ENCODE results near the gene PARP15.

PARP15 gene

DNA sequence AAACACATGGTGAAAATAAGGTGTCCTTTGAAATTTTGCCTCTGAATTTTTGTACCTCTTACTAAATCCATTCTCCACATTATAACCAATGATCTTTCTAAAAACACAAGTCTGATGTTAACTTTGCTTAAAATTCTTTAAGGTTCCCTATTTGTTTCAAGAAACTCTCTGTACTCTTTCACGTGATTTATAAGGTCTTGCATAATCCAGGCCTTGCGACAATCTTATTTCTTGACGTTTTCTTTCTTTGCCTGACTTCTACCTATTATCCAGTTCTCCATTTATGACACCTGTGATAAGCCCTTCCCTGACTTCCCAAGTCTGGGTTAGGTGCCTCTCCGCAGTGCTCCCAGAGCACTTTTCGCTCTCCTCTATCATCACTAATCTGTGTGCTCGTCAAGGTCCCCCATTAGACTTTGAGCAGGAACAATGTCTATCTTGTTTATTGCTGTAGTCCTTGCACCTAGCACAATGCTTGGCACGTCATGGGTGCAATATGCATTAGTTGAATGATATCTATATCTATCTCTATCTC is 38.4 kb upstream of the PARP15 start:
- Histone ChIP-seq H3K36me3 (ENCODE audit: low read length) (no peaks in the 10 kb centered on the region), H3K9me2 (replicated peaks; ENCODE audit: insufficient read depth, low read length) (no peaks in the 10 kb centered on the region), H4K20me1 (ENCODE audit: low read depth, low read length) (no peaks in the 10 kb centered on the region), H3K79me2 (ENCODE audit: insufficient read depth, low read length) (no peaks in the 10 kb centered on the region), H3K27me3 (ENCODE audit: low read length) (no peaks in the 10 kb centered on the region), H3K4me3 (ENCODE audit: insufficient read depth, low read length, poor library complexity, severe bottlenecking) (no peak overlapping the region), H3K9ac (ENCODE audit: low read length) (no peak overlapping the region), H2AFZ (ENCODE audit: low read depth, low read length, severe bottlenecking) (no peak overlapping the region), H3K9me3 (ENCODE audit: insufficient read depth, low read length) (no peaks in the 10 kb centered on the region), H3K4me2 (ENCODE audit: low read depth, low read length, poor library complexity, severe bottlenecking) (no peak overlapping the region), H3K27ac (ENCODE audit: low read depth, low read length) (no peak overlapping the region), H3F3A (ENCODE audit: insufficient read depth) (no peaks in the 10 kb centered on the region)
- TF ChIP-seq, protein P1, sequence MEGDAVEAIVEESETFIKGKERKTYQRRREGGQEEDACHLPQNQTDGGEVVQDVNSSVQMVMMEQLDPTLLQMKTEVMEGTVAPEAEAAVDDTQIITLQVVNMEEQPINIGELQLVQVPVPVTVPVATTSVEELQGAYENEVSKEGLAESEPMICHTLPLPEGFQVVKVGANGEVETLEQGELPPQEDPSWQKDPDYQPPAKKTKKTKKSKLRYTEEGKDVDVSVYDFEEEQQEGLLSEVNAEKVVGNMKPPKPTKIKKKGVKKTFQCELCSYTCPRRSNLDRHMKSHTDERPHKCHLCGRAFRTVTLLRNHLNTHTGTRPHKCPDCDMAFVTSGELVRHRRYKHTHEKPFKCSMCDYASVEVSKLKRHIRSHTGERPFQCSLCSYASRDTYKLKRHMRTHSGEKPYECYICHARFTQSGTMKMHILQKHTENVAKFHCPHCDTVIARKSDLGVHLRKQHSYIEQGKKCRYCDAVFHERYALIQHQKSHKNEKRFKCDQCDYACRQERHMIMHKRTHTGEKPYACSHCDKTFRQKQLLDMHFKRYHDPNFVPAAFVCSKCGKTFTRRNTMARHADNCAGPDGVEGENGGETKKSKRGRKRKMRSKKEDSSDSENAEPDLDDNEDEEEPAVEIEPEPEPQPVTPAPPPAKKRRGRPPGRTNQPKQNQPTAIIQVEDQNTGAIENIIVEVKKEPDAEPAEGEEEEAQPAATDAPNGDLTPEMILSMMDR (IDR thresholded peaks at IDR 0.05; ENCODE audit: insufficient read depth, low read length, poor library complexity, severe bottlenecking): no peak
- no peak for TF ChIP-seq EZH2phosphoT487 (conservative IDR thresholded peaks at IDR 0.05; ENCODE audit: low read length)

DNA sequence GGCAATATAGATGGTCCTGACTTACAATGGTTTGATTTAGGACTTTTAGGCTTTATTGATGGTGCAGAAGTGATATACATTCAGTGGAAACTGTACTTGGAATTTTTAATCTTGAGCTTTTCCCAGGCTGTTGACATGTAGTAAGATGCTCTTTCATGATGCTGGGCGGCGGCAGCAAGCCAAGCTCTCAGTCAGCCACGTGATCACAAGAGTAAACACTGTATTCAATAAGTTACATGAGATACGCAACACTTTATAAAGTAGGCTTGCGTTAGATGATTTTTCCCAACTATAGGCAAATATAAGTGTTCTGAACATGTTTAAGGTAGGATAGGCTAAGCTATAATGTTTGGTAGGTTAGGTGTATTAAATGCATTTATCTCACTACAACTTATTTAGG is 31.3 kb upstream of the PARP15 start:
- H3K79me2 ChIP-seq (ENCODE audit: insufficient read depth, low read length): no peaks in the 10 kb centered on the region
- no peak overlapping the region for H3K27ac ChIP-seq (ENCODE audit: low read depth, low read length)
- no peak for TF ChIP-seq EZH2phosphoT487 (conservative IDR thresholded peaks at IDR 0.05; ENCODE audit: low read length)
- TF ChIP-seq, protein P1 (IDR thresholded peaks at IDR 0.05; ENCODE audit: insufficient read depth, low read length, poor library complexity, severe bottlenecking): no peak
- H3F3A ChIP-seq (ENCODE audit: insufficient read depth): no peaks in the 10 kb centered on the region
- H3K9me2 ChIP-seq (replicated peaks; ENCODE audit: insufficient read depth, low read length): no peaks in the 10 kb centered on the region
- no peaks in the 10 kb centered on the region for H3K9me3 ChIP-seq (ENCODE audit: insufficient read depth, low read length)
- no peak overlapping the region for H3K9ac ChIP-seq (ENCODE audit: low read length)
- H3K27me3 ChIP-seq (ENCODE audit: low read length): no peaks in the 10 kb centered on the region
- H3K4me3 ChIP-seq (ENCODE audit: insufficient read depth, low read length, poor library complexity, severe bottlenecking): no peak overlapping the region
- no peaks in the 10 kb centered on the region for H3K36me3 ChIP-seq (ENCODE audit: low read length)
- no peaks in the 10 kb centered on the region for H4K20me1 ChIP-seq (ENCODE audit: low read depth, low read length)
- H2AFZ ChIP-seq (ENCODE audit: low read depth, low read length, severe bottlenecking): no peak overlapping the region
- H3K4me2 ChIP-seq (ENCODE audit: low read depth, low read length, poor library complexity, severe bottlenecking): no peak overlapping the region

DNA sequence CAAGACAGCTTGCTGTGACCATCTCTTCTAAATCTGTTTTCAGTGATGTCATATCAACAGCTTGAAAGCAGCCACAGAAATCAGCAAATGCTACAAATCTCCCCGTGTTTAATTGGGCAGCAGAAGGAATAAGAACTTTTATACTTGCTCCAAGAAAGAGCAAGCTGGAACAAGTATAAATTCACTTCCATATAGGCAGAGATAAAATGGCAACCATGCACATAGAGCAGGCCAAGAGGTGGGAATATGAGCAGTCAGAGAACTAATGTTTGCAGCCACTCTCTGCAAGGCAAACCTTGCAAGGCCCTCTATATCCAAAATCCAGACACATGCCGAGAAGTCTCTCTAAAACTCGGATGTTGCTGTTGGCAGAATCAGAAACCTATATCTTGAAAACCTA is 29.4 kb upstream of the PARP15 start:
- Histone ChIP-seq H3K9me3 (ENCODE audit: insufficient read depth, low read length) (no peaks in the 10 kb centered on the region), H3K79me2 (ENCODE audit: insufficient read depth, low read length) (no peaks in the 10 kb centered on the region), H3K9me2 (replicated peaks; ENCODE audit: insufficient read depth, low read length) (no peaks in the 10 kb centered on the region), H2AFZ (ENCODE audit: low read depth, low read length, severe bottlenecking) (no peak overlapping the region), H3K27ac (ENCODE audit: low read depth, low read length) (no peak overlapping the region), H3F3A (ENCODE audit: insufficient read depth) (no peaks in the 10 kb centered on the region), H3K9ac (ENCODE audit: low read length) (no peak overlapping the region), H3K4me2 (ENCODE audit: low read depth, low read length, poor library complexity, severe bottlenecking) (no peak overlapping the region), H3K27me3 (ENCODE audit: low read length) (no peaks in the 10 kb centered on the region), H3K4me3 (ENCODE audit: insufficient read depth, low read length, poor library complexity, severe bottlenecking) (no peak overlapping the region), H3K36me3 (ENCODE audit: low read length) (no peaks in the 10 kb centered on the region), H4K20me1 (ENCODE audit: low read depth, low read length) (no peaks in the 10 kb centered on the region)
- TF ChIP-seq EZH2phosphoT487 (conservative IDR thresholded peaks at IDR 0.05; ENCODE audit: low read length): no peak

DNA sequence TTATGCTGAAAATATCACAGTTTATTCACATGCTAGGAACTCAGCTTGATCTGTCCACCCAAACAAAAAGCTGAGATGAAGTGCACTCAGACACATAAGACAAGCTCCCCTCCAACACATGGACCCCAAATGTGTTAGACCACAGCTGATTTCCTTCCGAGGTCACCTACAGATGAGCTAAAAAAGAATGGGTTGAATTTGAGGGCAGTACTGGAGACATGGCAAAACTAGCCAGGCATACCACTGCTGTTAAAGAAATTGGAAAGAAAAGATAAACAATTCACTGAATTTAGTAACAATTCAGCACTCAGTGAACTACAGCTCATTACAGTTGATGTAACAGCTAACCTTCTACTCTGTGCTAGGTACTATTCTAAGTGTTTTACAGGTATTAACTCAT is 28.8 kb upstream of the PARP15 start:
- Histone ChIP-seq H3K9me2 (replicated peaks; ENCODE audit: insufficient read depth, low read length) (no peaks in the 10 kb centered on the region), H3K36me3 (ENCODE audit: low read length) (no peaks in the 10 kb centered on the region), H3K27ac (ENCODE audit: low read depth, low read length) (no peak overlapping the region), H3K4me3 (ENCODE audit: insufficient read depth, low read length, poor library complexity, severe bottlenecking) (no peak overlapping the region), H3K9me3 (ENCODE audit: insufficient read depth, low read length) (no peaks in the 10 kb centered on the region), H3K4me2 (ENCODE audit: low read depth, low read length, poor library complexity, severe bottlenecking) (no peak overlapping the region), H3K9ac (ENCODE audit: low read length) (no peak overlapping the region), H3K27me3 (ENCODE audit: low read length) (no peaks in the 10 kb centered on the region), H3F3A (ENCODE audit: insufficient read depth) (no peaks in the 10 kb centered on the region), H2AFZ (ENCODE audit: low read depth, low read length, severe bottlenecking) (no peak overlapping the region), H4K20me1 (ENCODE audit: low read depth, low read length) (no peaks in the 10 kb centered on the region), H3K79me2 (ENCODE audit: insufficient read depth, low read length) (no peaks in the 10 kb centered on the region)
- TF ChIP-seq, protein P1 (IDR thresholded peaks at IDR 0.05; ENCODE audit: insufficient read depth, low read length, poor library complexity, severe bottlenecking): no peak
- TF ChIP-seq EZH2phosphoT487 (conservative IDR thresholded peaks at IDR 0.05; ENCODE audit: low read length): no peak

All from SU-DHL-6 (cell line).